CD14-positive monocyte (primary cell): ENCODE measurements around the gene HOXC9. TPM values are rescaled to one million over a fixed set of nuclear protein-coding genes. Genes with fewer than 3 reads are reported as not detected.
A peak's percentile ranks its signal among the peaks of the same experiment; 100 is the strongest.

Source experiments
- DNase-seq, 3 donors: peaks; one replicate each; pipeline ENCODE4 v3.0.0-alpha.2; 2011 to 2022
- H2AFZ ChIP-seq: 2 replicates; pipeline ENCODE4 v1.6.0; 2012; ENCODE audit warnings: mild to moderate bottlenecking, low read depth, low read length, inconsistent platforms; ENCODE audit not compliant: insufficient read depth, poor library complexity, severe bottlenecking
- H3K27ac ChIP-seq, 2 donors: 1 replicate in 1 of 2; 2 replicates in 1 of 2; pipeline ENCODE4 v1.5.1; 2012 to 2013; ENCODE audit warnings: low read length in 2 of 2, control low read depth in 1 of 2, inconsistent platforms in 1 of 2, low read depth in 1 of 2, mild to moderate bottlenecking in 1 of 2
- H3K27me3 ChIP-seq, 2 donors: one replicate each; pipeline versions ENCODE4 v1.6.0 to v1.6.1; 2011 to 2013; ENCODE audit warnings: low read length in 2 of 2; ENCODE audit not compliant: control insufficient read depth in 2 of 2, insufficient read depth in 2 of 2
- H3K36me3 ChIP-seq, 2 donors: replicated peaks in 1 of 2; 1 replicate in 1 of 2; 2 replicates in 1 of 2; pipeline versions ENCODE4 v1.5.1 to v1.6.1; 2012 to 2013; ENCODE audit warnings: low read length in 2 of 2, control low read depth in 1 of 2, inconsistent platforms in 1 of 2, mild to moderate bottlenecking in 1 of 2; ENCODE audit not compliant: insufficient read depth in 2 of 2, control insufficient read depth in 1 of 2
- H3K4me1 ChIP-seq, 2 donors: 1 replicate in 1 of 2; 2 replicates in 1 of 2; pipeline versions ENCODE4 v1.5.1 to v1.6.1; 2012 to 2013; ENCODE audit warnings: low read length in 2 of 2, control low read depth in 1 of 2, inconsistent platforms in 1 of 2, mild to moderate bottlenecking in 1 of 2, moderate library complexity in 1 of 2; ENCODE audit not compliant: insufficient read depth in 2 of 2, control insufficient read depth in 1 of 2
- H3K4me2 ChIP-seq: replicated peaks from 2 replicates; pipeline ENCODE3; 2012; ENCODE audit warnings: low read length, moderate library complexity, mild to moderate bottlenecking; ENCODE audit not compliant: poor library complexity, severe bottlenecking; ENCODE audit errors: extremely low read depth
- H3K4me3 ChIP-seq, 3 experiments: fragments of 200-600 bp in 1 of 3; sonication (generic) in 1 of 3; replicated peaks in 1 of 3; 1 replicate in 2 of 3; 2 replicates in 1 of 3; pipeline ENCODE4 v1.5.1; 2011 to 2013; ENCODE audit warnings: low read length in 3 of 3, mild to moderate bottlenecking in 3 of 3, control low read depth in 2 of 3, low read depth in 2 of 3, inconsistent platforms in 1 of 3, moderate library complexity in 1 of 3
- H3K79me2 ChIP-seq: 2 replicates; pipeline ENCODE4 v1.6.0; 2012; ENCODE audit warnings: mild to moderate bottlenecking, control low read depth, inconsistent platforms, low read length, moderate library complexity; ENCODE audit not compliant: insufficient read depth
- H3K9ac ChIP-seq: 2 replicates; pipeline ENCODE4 v1.6.0; 2017; ENCODE audit warnings: low read length, mild to moderate bottlenecking; ENCODE audit not compliant: insufficient read depth, poor library complexity, severe bottlenecking
- H3K9me3 ChIP-seq, 2 donors: replicated peaks in 1 of 2; 1 replicate in 1 of 2; 2 replicates in 1 of 2; pipeline versions ENCODE4 v1.5.1 to v1.6.1; 2012 to 2013; ENCODE audit warnings: low read length in 2 of 2, control low read depth in 1 of 2; ENCODE audit not compliant: control insufficient read depth in 1 of 2, insufficient read depth in 1 of 2
- H4K20me1 ChIP-seq: 2 replicates; pipeline ENCODE4 v1.6.0; 2012; ENCODE audit warnings: mild to moderate bottlenecking, low read length, control low read depth, moderate library complexity; ENCODE audit not compliant: insufficient read depth
- H3K27ac Mint-ChIP-seq, 7 donors: one replicate each; pipeline ENCODE4 v1.8.0; 2020; ENCODE audit warnings: mild to moderate bottlenecking in 7 of 7, mixed read lengths in 7 of 7, moderate library complexity in 6 of 7, inconsistent platforms in 2 of 7
- H3K27me3 Mint-ChIP-seq, 3 donors: one replicate each; pipeline ENCODE4 v1.8.0; 2021 to 2022; ENCODE audit warnings: low read depth in 3 of 3, mild to moderate bottlenecking in 3 of 3, mixed read lengths in 3 of 3, moderate library complexity in 3 of 3, inconsistent platforms in 1 of 3
- H3K36me3 Mint-ChIP-seq, 2 donors: one replicate each; pipeline ENCODE4 v1.8.0; 2020; ENCODE audit warnings: mixed read lengths in 2 of 2, inconsistent platforms in 1 of 2, mild to moderate bottlenecking in 1 of 2
- H3K4me1 Mint-ChIP-seq: one replicate; pipeline ENCODE4 v1.8.0; 2020; ENCODE audit warnings: mild to moderate bottlenecking, mixed read lengths
- H3K4me3 Mint-ChIP-seq, 2 donors: one replicate each; pipeline ENCODE4 v1.8.0; 2020; ENCODE audit warnings: mild to moderate bottlenecking in 2 of 2, mixed read lengths in 2 of 2, moderate library complexity in 1 of 2
- H3K9me3 Mint-ChIP-seq, 7 donors: one replicate each; pipeline ENCODE4 v1.8.0; 2020 to 2022; ENCODE audit warnings: mixed read lengths in 7 of 7, mild to moderate bottlenecking in 6 of 7, moderate library complexity in 6 of 7, inconsistent platforms in 2 of 7
- WGBS: methylation state at CpG from one replicate; pipeline ENCODE4 v1.1.5; 2013; ENCODE audit warnings: missing lambda C conversion rate; ENCODE audit not compliant: insufficient coverage; 5-methylcytosine and 5-hydroxymethylcytosine counted together
- intact Hi-C, 2 donors: fragments of 100-400 bp; cut with micrococcal nuclease; formaldehyde crosslinking; loops; one replicate each; pipeline versions ENCODE4 v1.15.0 to v1.15.1; 2023
- polyA plus RNA-seq, 3 donors: library from polyadenylated mRNA; depleted of rRNA in 1 of 3; unstranded in 2 of 3; stranded (reverse) in 1 of 3; fragments of 300-500 nt in 2 of 3; fragments of >200 nt in 1 of 3; fragmentation: Illumina TruSeq in 2 of 3; gene quantifications; 1 replicate in 2 of 3; 2 replicates in 1 of 3; pipeline ENCODE4 v1.2.3, GENCODE V29; 2012 to 2021
- TF ChIP-seq, protein P1 (sequence below): fragments of 200-600 bp; IDR thresholded peaks from one replicate; pipeline ENCODE4 v1.8.0; 2022; ENCODE audit warnings: antibody characterized with exemption, mild to moderate bottlenecking

HOXC9 gene
- polyA plus RNA-seq, 3 donors: not detected

DNA sequence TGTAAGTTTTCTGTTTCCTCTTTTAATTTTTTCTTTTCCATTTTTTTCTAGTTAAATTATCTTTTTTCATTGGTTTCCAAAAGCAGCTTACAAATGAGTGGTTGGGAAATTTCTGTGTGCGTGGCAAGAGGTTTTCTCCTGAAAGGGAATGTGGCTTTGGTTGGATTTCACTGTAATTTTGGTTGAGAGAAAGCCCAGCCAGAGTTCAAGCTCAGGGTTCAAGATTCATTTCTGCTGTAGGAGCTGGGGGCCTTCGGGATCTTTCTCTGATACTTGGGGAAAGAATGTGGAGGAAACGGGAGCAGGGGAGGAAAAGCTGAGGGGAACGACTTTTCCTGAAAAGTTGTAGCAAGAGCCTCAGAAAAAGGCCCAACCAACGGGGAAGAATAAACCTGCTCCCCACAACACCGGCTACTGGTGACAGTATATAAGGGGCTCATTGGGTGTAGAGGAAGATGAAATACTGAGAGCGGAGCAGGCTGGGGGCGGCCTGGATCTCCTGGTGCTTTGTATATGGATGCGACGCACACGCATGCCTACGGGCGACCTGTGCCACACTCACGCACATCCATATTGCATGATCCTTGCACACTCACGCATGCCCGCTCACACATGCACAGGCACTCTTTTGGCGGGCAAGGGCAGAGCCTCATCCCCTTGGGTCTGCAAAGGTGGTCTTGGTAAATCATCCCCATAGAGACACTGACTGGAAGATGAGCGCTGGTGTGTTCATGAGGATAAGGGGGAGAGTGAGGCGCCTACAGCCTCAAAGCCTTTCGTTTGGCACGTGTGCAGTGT lies 13.1 kb upstream of the HOXC9 start:
- Histone ChIP-seq H2AFZ (no peak overlapping the region), H3K4me3 (no peak overlapping the region), H3K36me3 (no peaks in the 10 kb centered on the region), H3K9me3 (peaks cover 46 to 85% of the 10 kb centered on the region in 2 donors), H3K4me2 (no peak overlapping the region), H3K27me3 (peaks cover 91 to 100% of the 10 kb centered on the region in 2 donors), H3K27ac (no peak overlapping the region), H3K9ac (no peak overlapping the region), H3K4me1 (peaks cover 30 to 36% of the 10 kb centered on the region in 2 donors), H4K20me1 (no peaks in the 10 kb centered on the region), H3K79me2 (no peaks in the 10 kb centered on the region)
- Mint-ChIP-seq H3K27me3 (peaks cover 98 to 100% (median 100%) of the 10 kb centered on the region in 3 donors), H3K4me1 (peaks cover 42% of the 10 kb centered on the region), H3K36me3 (peaks cover 6 to 36% of the 10 kb centered on the region in 2 donors), H3K27ac (no peak overlapping the region), H3K9me3 (peaks cover 17 to 83% (median 57%) of the 10 kb centered on the region in 7 donors), H3K4me3 (peak overlapping the region in 1 of 2 donors; percentile 80)
- no peak for DNase-seq
- TF ChIP-seq, protein P1, sequence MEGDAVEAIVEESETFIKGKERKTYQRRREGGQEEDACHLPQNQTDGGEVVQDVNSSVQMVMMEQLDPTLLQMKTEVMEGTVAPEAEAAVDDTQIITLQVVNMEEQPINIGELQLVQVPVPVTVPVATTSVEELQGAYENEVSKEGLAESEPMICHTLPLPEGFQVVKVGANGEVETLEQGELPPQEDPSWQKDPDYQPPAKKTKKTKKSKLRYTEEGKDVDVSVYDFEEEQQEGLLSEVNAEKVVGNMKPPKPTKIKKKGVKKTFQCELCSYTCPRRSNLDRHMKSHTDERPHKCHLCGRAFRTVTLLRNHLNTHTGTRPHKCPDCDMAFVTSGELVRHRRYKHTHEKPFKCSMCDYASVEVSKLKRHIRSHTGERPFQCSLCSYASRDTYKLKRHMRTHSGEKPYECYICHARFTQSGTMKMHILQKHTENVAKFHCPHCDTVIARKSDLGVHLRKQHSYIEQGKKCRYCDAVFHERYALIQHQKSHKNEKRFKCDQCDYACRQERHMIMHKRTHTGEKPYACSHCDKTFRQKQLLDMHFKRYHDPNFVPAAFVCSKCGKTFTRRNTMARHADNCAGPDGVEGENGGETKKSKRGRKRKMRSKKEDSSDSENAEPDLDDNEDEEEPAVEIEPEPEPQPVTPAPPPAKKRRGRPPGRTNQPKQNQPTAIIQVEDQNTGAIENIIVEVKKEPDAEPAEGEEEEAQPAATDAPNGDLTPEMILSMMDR: no peak
- intact Hi-C loops: loop anchor here in 1 of 2 donors (10.0 kb wide), 1 partner anchor 292 kb away; no protein-coding TSS in a partner anchor
- 31% methylated on average over 6 of the region's 21 CpGs for WGBS

DNA sequence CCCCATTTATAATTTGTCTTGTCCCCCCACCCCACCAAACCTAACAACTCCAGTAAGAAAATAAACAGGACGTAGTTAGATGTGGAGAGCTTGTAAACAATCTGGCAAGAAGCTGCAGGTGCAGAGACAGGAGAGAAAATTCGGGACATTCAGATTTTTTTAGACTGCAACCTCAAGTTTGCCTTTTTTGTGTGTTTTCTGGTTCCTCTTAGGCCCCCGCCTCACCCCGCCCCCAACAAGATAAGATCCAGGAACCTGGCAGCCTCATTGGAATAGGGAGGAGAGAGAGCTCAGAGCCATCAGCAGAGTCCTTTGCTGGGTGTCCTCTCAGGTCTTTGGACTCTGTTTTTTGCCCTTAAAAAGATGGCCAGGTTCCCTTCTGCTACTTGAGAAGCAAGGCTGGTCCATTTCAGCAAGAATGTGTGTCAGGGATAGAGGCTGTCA lies 12.2 kb upstream of the HOXC9 start:
- Mint-ChIP-seq H3K9me3 (peaks cover 16 to 77% (median 50%) of the 10 kb centered on the region in 7 donors), H3K36me3 (peaks cover 6 to 34% of the 10 kb centered on the region in 2 donors), H3K27ac (no peak overlapping the region), H3K4me3 (peak overlapping the region in 1 of 2 donors; percentile 80), H3K27me3 (peaks cover 98 to 100% (median 100%) of the 10 kb centered on the region in 3 donors), H3K4me1 (peaks cover 42% of the 10 kb centered on the region)
- no peak overlapping the region for H3K4me3 ChIP-seq
- intact Hi-C loops: loop anchor here in 1 of 2 donors (10.0 kb wide), 1 partner anchor 293 kb away; no protein-coding TSS in a partner anchor
- H4K20me1 ChIP-seq: no peaks in the 10 kb centered on the region
- H3K27ac ChIP-seq: no peak overlapping the region
- no peak overlapping the region for H2AFZ ChIP-seq
- DNase-seq: no peak
- peaks cover 36 to 83% of the 10 kb centered on the region in 2 donors for H3K9me3 ChIP-seq
- H3K36me3 ChIP-seq: no peaks in the 10 kb centered on the region
- H3K27me3 ChIP-seq: peaks cover 91 to 100% of the 10 kb centered on the region in 2 donors
- H3K4me2 ChIP-seq: no peak overlapping the region
- no CpG with 5 or more reads among the region's 4 CpGs for WGBS
- TF ChIP-seq, protein P1: no peak
- H3K9ac ChIP-seq: no peak overlapping the region
- H3K4me1 ChIP-seq: peaks cover 30 to 35% of the 10 kb centered on the region in 2 donors
- no peaks in the 10 kb centered on the region for H3K79me2 ChIP-seq
